ENCODE data around the gene RAB32. TPM values are rescaled to one million over a fixed set of nuclear protein-coding genes. Genes with fewer than 3 reads are reported as not detected.

The RAB32 gene
- total RNA-seq, 1 donor from 2014 or later = 4.3 TPM

DNA sequence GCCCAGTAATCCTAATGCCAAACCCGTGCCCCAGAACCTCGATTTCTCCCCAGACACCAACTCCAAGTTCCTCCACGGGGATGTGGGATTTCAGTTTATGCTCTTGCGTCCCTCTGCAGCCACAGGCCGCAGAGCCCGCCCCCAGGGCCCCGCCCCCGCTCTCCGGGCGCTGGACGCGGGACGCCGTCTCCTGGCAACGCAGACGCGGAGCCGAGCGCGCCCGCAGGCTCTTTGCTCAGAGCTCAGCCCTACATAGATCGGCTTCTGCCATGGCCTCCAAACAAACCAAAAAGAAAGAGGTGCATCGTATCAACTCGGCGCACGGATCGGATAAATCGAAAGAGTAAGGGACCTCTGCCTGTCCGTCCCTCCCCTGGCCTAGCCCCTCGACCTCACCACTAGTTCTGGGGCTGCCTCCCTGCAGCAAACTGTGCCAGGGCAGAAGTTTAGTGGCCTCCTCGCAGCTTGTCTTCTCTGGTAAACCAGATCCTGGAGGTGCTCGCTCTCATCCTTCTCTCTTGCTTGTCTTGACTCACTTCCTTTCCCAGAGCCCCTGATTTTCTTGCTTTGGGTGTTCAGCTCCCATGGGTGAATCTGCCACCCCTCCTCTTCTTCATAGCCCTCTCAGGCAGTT, 55.3 kb downstream of the RAB32 start, which contains the start of gene ADGB:
TSS of gene ADGB (plus strand) at position 201 of the 634 bp plus-strand sequence. CDS start at position 270, 69 bp downstream.
- TF ChIP-seq, protein P1, sequence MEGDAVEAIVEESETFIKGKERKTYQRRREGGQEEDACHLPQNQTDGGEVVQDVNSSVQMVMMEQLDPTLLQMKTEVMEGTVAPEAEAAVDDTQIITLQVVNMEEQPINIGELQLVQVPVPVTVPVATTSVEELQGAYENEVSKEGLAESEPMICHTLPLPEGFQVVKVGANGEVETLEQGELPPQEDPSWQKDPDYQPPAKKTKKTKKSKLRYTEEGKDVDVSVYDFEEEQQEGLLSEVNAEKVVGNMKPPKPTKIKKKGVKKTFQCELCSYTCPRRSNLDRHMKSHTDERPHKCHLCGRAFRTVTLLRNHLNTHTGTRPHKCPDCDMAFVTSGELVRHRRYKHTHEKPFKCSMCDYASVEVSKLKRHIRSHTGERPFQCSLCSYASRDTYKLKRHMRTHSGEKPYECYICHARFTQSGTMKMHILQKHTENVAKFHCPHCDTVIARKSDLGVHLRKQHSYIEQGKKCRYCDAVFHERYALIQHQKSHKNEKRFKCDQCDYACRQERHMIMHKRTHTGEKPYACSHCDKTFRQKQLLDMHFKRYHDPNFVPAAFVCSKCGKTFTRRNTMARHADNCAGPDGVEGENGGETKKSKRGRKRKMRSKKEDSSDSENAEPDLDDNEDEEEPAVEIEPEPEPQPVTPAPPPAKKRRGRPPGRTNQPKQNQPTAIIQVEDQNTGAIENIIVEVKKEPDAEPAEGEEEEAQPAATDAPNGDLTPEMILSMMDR (IDR thresholded peaks at IDR 0.05) = no peak
- TF ChIP-seq EZH2phosphoT487 (IDR thresholded peaks at IDR 0.05) (no peak), EZH2 (IDR thresholded peaks at IDR 0.05) (no peak)
- H3K36me3 ChIP-seq = no peaks in the 10 kb centered on the region
- H3K27ac ChIP-seq = no peak within 1 kb of the TSS
- no peaks in the 10 kb centered on the region for H3K36me3 Mint-ChIP-seq
- H3K79me2 ChIP-seq (ENCODE audit: low read depth) = no peaks in the 10 kb centered on the region
- no peaks in the 10 kb centered on the region for H3F3A ChIP-seq (ENCODE audit: low read depth)
- no peak within 1 kb of the TSS for H3K9ac ChIP-seq
- H2AFZ ChIP-seq (replicated peaks) = peak within 1 kb of the TSS; percentile 95
- peaks cover 6% of the 10 kb centered on the region for H3K27me3 ChIP-seq
- H3K9me3 ChIP-seq (ENCODE audit: low read depth) = no peaks in the 10 kb centered on the region
- peak within 1 kb of the TSS; percentile 6 for H3K27ac Mint-ChIP-seq
- H3K4me1 Mint-ChIP-seq = peaks cover 23% of the 10 kb centered on the region
- H3K4me3 Mint-ChIP-seq = peak within 1 kb of the TSS; percentile 81
- H3K4me1 ChIP-seq = no peaks in the 10 kb centered on the region
- H4K20me1 ChIP-seq (ENCODE audit: low read depth) = no peaks in the 10 kb centered on the region
- peak within 1 kb of the TSS; percentile 44 for H3K4me3 ChIP-seq
- peak; percentile 89 for DNase-seq (ENCODE audit: low spot score)
- H3K9me3 Mint-ChIP-seq = no peaks in the 10 kb centered on the region
- peaks cover 4% of the 10 kb centered on the region for H3K27me3 Mint-ChIP-seq (ENCODE audit: insufficient read depth, low read depth)
- H3K4me2 ChIP-seq = peak within 1 kb of the TSS; percentile 81

DNA sequence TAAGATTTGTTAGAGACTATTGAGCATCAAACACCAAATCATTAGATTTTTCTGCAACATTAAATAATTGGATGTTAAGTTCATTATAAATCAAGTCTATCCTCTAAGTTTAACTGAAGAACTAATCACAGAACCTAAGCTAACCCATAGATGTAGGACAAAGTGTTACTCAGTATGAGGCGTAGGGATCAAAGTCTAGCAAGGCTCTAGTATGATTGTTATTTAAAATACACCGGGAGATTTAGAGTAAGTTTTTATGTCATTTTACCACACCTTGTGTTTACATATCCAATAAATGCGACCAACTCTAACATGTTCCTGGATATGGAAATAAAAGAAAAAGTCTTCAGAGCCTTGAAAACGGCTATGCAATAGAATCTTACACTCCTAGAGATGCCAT, 57.7 kb downstream of the RAB32 start:
- no peaks in the 10 kb centered on the region for H3K9me3 Mint-ChIP-seq
- H3K9ac ChIP-seq = no peak overlapping the region
- no peaks in the 10 kb centered on the region for H3K79me2 ChIP-seq (ENCODE audit: low read depth)
- H3K27ac Mint-ChIP-seq = no peak overlapping the region
- no peak for DNase-seq (ENCODE audit: low spot score)
- H3K4me1 ChIP-seq = no peaks in the 10 kb centered on the region
- peaks cover 4% of the 10 kb centered on the region for H3K27me3 Mint-ChIP-seq (ENCODE audit: insufficient read depth, low read depth)
- peaks cover 6% of the 10 kb centered on the region for H3K27me3 ChIP-seq
- H3K4me2 ChIP-seq = no peak overlapping the region
- H3K4me1 Mint-ChIP-seq = peaks cover 23% of the 10 kb centered on the region
- no peaks in the 10 kb centered on the region for H3K36me3 Mint-ChIP-seq
- no peak overlapping the region for H3K4me3 ChIP-seq
- no peak overlapping the region for H3K27ac ChIP-seq
- no peak overlapping the region for H2AFZ ChIP-seq (replicated peaks)
- TF ChIP-seq EZH2 (IDR thresholded peaks at IDR 0.05) = no peak
- TF ChIP-seq, protein P1 (IDR thresholded peaks at IDR 0.05) = no peak
- no peak for TF ChIP-seq EZH2phosphoT487 (IDR thresholded peaks at IDR 0.05)
- H3K36me3 ChIP-seq = no peaks in the 10 kb centered on the region
- H3F3A ChIP-seq (ENCODE audit: low read depth) = no peaks in the 10 kb centered on the region
- no peaks in the 10 kb centered on the region for H3K9me3 ChIP-seq (ENCODE audit: low read depth)
- H4K20me1 ChIP-seq (ENCODE audit: low read depth) = no peaks in the 10 kb centered on the region
- no peak overlapping the region for H3K4me3 Mint-ChIP-seq

DNA sequence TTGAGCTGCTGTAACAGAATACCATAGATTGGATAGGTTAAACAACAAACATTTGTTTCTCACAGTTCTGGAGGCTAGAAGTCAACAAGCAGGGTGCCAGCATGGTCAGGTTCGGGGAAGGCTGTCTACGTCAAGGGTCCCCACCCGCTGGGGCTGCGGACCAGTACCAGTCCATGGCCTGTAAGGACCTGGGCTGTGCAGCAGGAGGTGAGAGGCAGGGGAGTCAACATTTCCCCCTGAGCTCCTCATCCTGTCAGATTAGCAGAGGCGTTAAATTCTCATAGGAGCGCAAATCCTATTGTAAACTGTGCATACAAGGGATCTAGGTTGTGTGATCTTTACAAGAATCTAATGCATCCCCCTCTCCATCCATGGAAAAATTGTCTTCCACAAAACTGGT, 58.9 kb downstream of the RAB32 start:
- Mint-ChIP-seq H3K4me1 (peaks cover 23% of the 10 kb centered on the region), H3K27me3 (ENCODE audit: insufficient read depth, low read depth) (peaks cover 4% of the 10 kb centered on the region), H3K9me3 (peaks cover 6% of the 10 kb centered on the region), H3K27ac (no peak overlapping the region), H3K36me3 (no peaks in the 10 kb centered on the region), H3K4me3 (no peak overlapping the region)
- no peaks in the 10 kb centered on the region for H3F3A ChIP-seq (ENCODE audit: low read depth)
- TF ChIP-seq EZH2 (IDR thresholded peaks at IDR 0.05) (no peak), EZH2phosphoT487 (IDR thresholded peaks at IDR 0.05) (no peak)
- TF ChIP-seq, protein P1 (IDR thresholded peaks at IDR 0.05) = no peak
- peaks cover 6% of the 10 kb centered on the region for H3K27me3 ChIP-seq
- no peak overlapping the region for H3K9ac ChIP-seq
- no peaks in the 10 kb centered on the region for H4K20me1 ChIP-seq (ENCODE audit: low read depth)
- H3K4me2 ChIP-seq = no peak overlapping the region
- H3K4me1 ChIP-seq = no peaks in the 10 kb centered on the region
- no peak overlapping the region for H2AFZ ChIP-seq (replicated peaks)
- H3K36me3 ChIP-seq = no peaks in the 10 kb centered on the region
- H3K27ac ChIP-seq = no peak overlapping the region
- H3K4me3 ChIP-seq = no peak overlapping the region
- H3K9me3 ChIP-seq (ENCODE audit: low read depth) = no peaks in the 10 kb centered on the region
- no peak for DNase-seq (ENCODE audit: low spot score)
- no peaks in the 10 kb centered on the region for H3K79me2 ChIP-seq (ENCODE audit: low read depth)

Other genes starting within 250 kb of the RAB32 start
- not detected in 2 replicates for gene ADGB, start 55.1 kb downstream of the RAB32 start, total RNA-seq (ENCODE audit: low replicate concordance)